ENCODE data around the gene CDC42SE2.

Gene CDC42SE2

GRCh38 chr5:131406975-131407638 is 143.3 kb downstream of the CDC42SE2 start:
- H3K9ac ChIP-seq (ENCODE audit: low read depth, low read length, poor library complexity, severe bottlenecking), result no peak overlapping the region
- no peak overlapping the region for H3K4me3 ChIP-seq (ENCODE audit: low read length, poor library complexity, severe bottlenecking)
- no peak overlapping the region for H2AFZ ChIP-seq (ENCODE audit: low read length)
- no peaks in the 10 kb centered on the region for H3K9me3 ChIP-seq (ENCODE audit: insufficient read depth, low read depth, low read length)
- no peak overlapping the region for H3K4me2 ChIP-seq (ENCODE audit: low read depth, low read length, poor library complexity, severe bottlenecking)
- H3K27me3 ChIP-seq (ENCODE audit: insufficient read depth, low read length, poor library complexity, severe bottlenecking), result no peaks in the 10 kb centered on the region
- H3K36me3 ChIP-seq (ENCODE audit: insufficient read depth, low read length), result no peaks in the 10 kb centered on the region
- H3K9me2 ChIP-seq (replicated peaks; ENCODE audit: low read depth, low read length), result no peaks in the 10 kb centered on the region
- H3F3A ChIP-seq (ENCODE audit: low read depth), result no peaks in the 10 kb centered on the region
- no peak for TF ChIP-seq CTCF (conservative IDR thresholded peaks at IDR 0.05; ENCODE audit: low read length)
- TF ChIP-seq EZH2phosphoT487 (IDR thresholded peaks at IDR 0.05; ENCODE audit: borderline replicate concordance), result no peak
- H3K79me2 ChIP-seq (ENCODE audit: insufficient read depth, low read length), result no peaks in the 10 kb centered on the region
- H3K4me1 ChIP-seq (ENCODE audit: insufficient read depth, low read length, poor library complexity, severe bottlenecking), result no peaks in the 10 kb centered on the region
- H4K20me1 ChIP-seq (ENCODE audit: insufficient read depth, low read length, poor library complexity, severe bottlenecking), result no peaks in the 10 kb centered on the region

- Histone ChIP-seq H2AFZ (ENCODE audit: low read length) (no peak overlapping the region), H3K4me3 (ENCODE audit: low read length, poor library complexity, severe bottlenecking) (no peak overlapping the region), H3K36me3 (ENCODE audit: insufficient read depth, low read length) (no peaks in the 10 kb centered on the region), H3K79me2 (ENCODE audit: insufficient read depth, low read length) (no peaks in the 10 kb centered on the region), H3K4me2 (ENCODE audit: low read depth, low read length, poor library complexity, severe bottlenecking) (peak overlapping the region; percentile 29), H3K9me3 (ENCODE audit: insufficient read depth, low read depth, low read length) (no peaks in the 10 kb centered on the region), H3K4me1 (ENCODE audit: insufficient read depth, low read length, poor library complexity, severe bottlenecking) (peaks cover 17% of the 10 kb centered on the region), H3K9me2 (replicated peaks; ENCODE audit: low read depth, low read length) (no peaks in the 10 kb centered on the region), H3K9ac (ENCODE audit: low read depth, low read length, poor library complexity, severe bottlenecking) (no peak overlapping the region), H4K20me1 (ENCODE audit: insufficient read depth, low read length, poor library complexity, severe bottlenecking) (no peaks in the 10 kb centered on the region), H3K27me3 (ENCODE audit: insufficient read depth, low read length, poor library complexity, severe bottlenecking) (no peaks in the 10 kb centered on the region), H3F3A (ENCODE audit: low read depth) (no peaks in the 10 kb centered on the region)
- no peak for TF ChIP-seq CTCF (conservative IDR thresholded peaks at IDR 0.05; ENCODE audit: low read length)
- TF ChIP-seq EZH2phosphoT487 (IDR thresholded peaks at IDR 0.05; ENCODE audit: borderline replicate concordance), result no peak
These were observed 150.0 kb downstream of the CDC42SE2 start for GRCh38 chr5:131413605-131414559.

GRCh38 chr5:131416729-131417128 is 152.9 kb downstream of the CDC42SE2 start:
- Histone ChIP-seq H3K9ac (ENCODE audit: low read depth, low read length, poor library complexity, severe bottlenecking) (no peak overlapping the region), H3K4me2 (ENCODE audit: low read depth, low read length, poor library complexity, severe bottlenecking) (peak overlapping the region; percentile 23), H3K36me3 (ENCODE audit: insufficient read depth, low read length) (no peaks in the 10 kb centered on the region), H3K9me2 (replicated peaks; ENCODE audit: low read depth, low read length) (no peaks in the 10 kb centered on the region), H3K4me1 (ENCODE audit: insufficient read depth, low read length, poor library complexity, severe bottlenecking) (peaks cover 17% of the 10 kb centered on the region), H3F3A (ENCODE audit: low read depth) (no peaks in the 10 kb centered on the region), H3K4me3 (ENCODE audit: low read length, poor library complexity, severe bottlenecking) (no peak overlapping the region), H4K20me1 (ENCODE audit: insufficient read depth, low read length, poor library complexity, severe bottlenecking) (no peaks in the 10 kb centered on the region), H2AFZ (ENCODE audit: low read length) (no peak overlapping the region), H3K27me3 (ENCODE audit: insufficient read depth, low read length, poor library complexity, severe bottlenecking) (no peaks in the 10 kb centered on the region), H3K79me2 (ENCODE audit: insufficient read depth, low read length) (no peaks in the 10 kb centered on the region), H3K9me3 (ENCODE audit: insufficient read depth, low read depth, low read length) (no peaks in the 10 kb centered on the region)
- TF ChIP-seq EZH2phosphoT487 (IDR thresholded peaks at IDR 0.05; ENCODE audit: borderline replicate concordance) (no peak), CTCF (conservative IDR thresholded peaks at IDR 0.05; ENCODE audit: low read length) (no peak)

All from Loucy (cell line).